Measurements from ENCODE around the gene UGT1A10. TPM values are rescaled to one million over a fixed set of nuclear protein-coding genes. Genes with fewer than 3 reads are reported as not detected.

UGT1A10 gene
- total RNA-seq, 3 donors from 2014 or later, result not detected

GRCh38 chr2:233772583-233772982 is 136.3 kb downstream of the UGT1A10 start:
- peaks cover 11% of the 10 kb centered on the region for H3K27me3 Mint-ChIP-seq (ENCODE audit: low read depth)
- ATAC-seq (no peak), DNase-seq (no peak)
- H3K36me3 Mint-ChIP-seq (ENCODE audit: insufficient read depth), result no peaks in the 10 kb centered on the region
- H3K4me3 Mint-ChIP-seq, result no peak overlapping the region
- peaks cover 4% of the 10 kb centered on the region for H3K9me3 Mint-ChIP-seq
- no peaks in the 10 kb centered on the region for H3K4me1 Mint-ChIP-seq (ENCODE audit: low read depth)

GRCh38 chr2:233773854-233774253 is 137.6 kb downstream of the UGT1A10 start:
- Mint-ChIP-seq H3K27me3 (ENCODE audit: low read depth) (peaks cover 16% of the 10 kb centered on the region), H3K4me3 (no peak overlapping the region), H3K4me1 (ENCODE audit: low read depth) (no peaks in the 10 kb centered on the region), H3K36me3 (ENCODE audit: insufficient read depth) (no peaks in the 10 kb centered on the region), H3K9me3 (peaks cover 4% of the 10 kb centered on the region)
- no peak for ATAC-seq
- DNase-seq, result no peak

- ATAC-seq, result no peak
- peaks cover 4% of the 10 kb centered on the region for H3K9me3 Mint-ChIP-seq
- H3K27me3 Mint-ChIP-seq (ENCODE audit: low read depth), result peaks cover 11% of the 10 kb centered on the region
- no peaks in the 10 kb centered on the region for H3K36me3 Mint-ChIP-seq (ENCODE audit: insufficient read depth)
- no peaks in the 10 kb centered on the region for H3K4me1 Mint-ChIP-seq (ENCODE audit: low read depth)
- DNase-seq, result no peak
- no peak overlapping the region for H3K4me3 Mint-ChIP-seq
Observed at GRCh38 chr2:233775414-233775813, 139.2 kb downstream of the UGT1A10 start.

GRCh38 chr2:233778030-233778429 is 141.8 kb downstream of the UGT1A10 start, which contains the start of gene MROH2A:
TSS of gene MROH2A (plus strand) at chr2:233778330. CDS start at chr2:233779359, 1,029 bp downstream.
- peaks cover 4% of the 10 kb centered on the region for H3K9me3 Mint-ChIP-seq
- no peaks in the 10 kb centered on the region for H3K36me3 Mint-ChIP-seq (ENCODE audit: insufficient read depth)
- H3K4me1 Mint-ChIP-seq (ENCODE audit: low read depth), result no peaks in the 10 kb centered on the region
- DNase-seq (no peak), ATAC-seq (no peak)
- H3K4me3 Mint-ChIP-seq, result no peak within 1 kb of the TSS
- peaks cover 15% of the 10 kb centered on the region for H3K27me3 Mint-ChIP-seq (ENCODE audit: low read depth)

GRCh38 chr2:233779722-233780121 is 143.5 kb downstream of the UGT1A10 start:
- peaks cover 4% of the 10 kb centered on the region for H3K9me3 Mint-ChIP-seq
- no peak overlapping the region for H3K4me3 Mint-ChIP-seq
- ATAC-seq (no peak), DNase-seq (no peak)
- H3K4me1 Mint-ChIP-seq (ENCODE audit: low read depth), result no peaks in the 10 kb centered on the region
- peaks cover 23% of the 10 kb centered on the region for H3K27me3 Mint-ChIP-seq (ENCODE audit: low read depth)
- H3K36me3 Mint-ChIP-seq (ENCODE audit: insufficient read depth), result no peaks in the 10 kb centered on the region

- DNase-seq, result no peak
- Mint-ChIP-seq H3K27me3 (ENCODE audit: low read depth) (peaks cover 21% of the 10 kb centered on the region), H3K9me3 (peaks cover 4% of the 10 kb centered on the region), H3K4me1 (ENCODE audit: low read depth) (no peaks in the 10 kb centered on the region), H3K4me3 (no peak overlapping the region), H3K36me3 (ENCODE audit: insufficient read depth) (no peaks in the 10 kb centered on the region)
- ATAC-seq, result no peak
Observed at GRCh38 chr2:233780771-233781170, 144.5 kb downstream of the UGT1A10 start.

GRCh38 chr2:233789554-233789953 is 153.3 kb downstream of the UGT1A10 start:
- peaks cover 6% of the 10 kb centered on the region for H3K27me3 Mint-ChIP-seq (ENCODE audit: low read depth)
- no peak overlapping the region for H3K4me3 Mint-ChIP-seq
- H3K36me3 Mint-ChIP-seq (ENCODE audit: insufficient read depth), result no peaks in the 10 kb centered on the region
- no peaks in the 10 kb centered on the region for H3K4me1 Mint-ChIP-seq (ENCODE audit: low read depth)
- no peak for DNase-seq
- ATAC-seq, result no peak
- peaks cover 5% of the 10 kb centered on the region for H3K9me3 Mint-ChIP-seq

- ATAC-seq (no peak), DNase-seq (no peak)
- no peaks in the 10 kb centered on the region for H3K4me1 Mint-ChIP-seq (ENCODE audit: low read depth)
- peaks cover 2% of the 10 kb centered on the region for H3K27me3 Mint-ChIP-seq (ENCODE audit: low read depth)
- peaks cover under 1% of the 10 kb centered on the region for H3K9me3 Mint-ChIP-seq
- H3K4me3 Mint-ChIP-seq, result no peak overlapping the region
- H3K36me3 Mint-ChIP-seq (ENCODE audit: insufficient read depth), result no peaks in the 10 kb centered on the region
Observed at GRCh38 chr2:233791151-233791882, 155.1 kb downstream of the UGT1A10 start.

- Mint-ChIP-seq H3K27me3 (ENCODE audit: low read depth) (no peaks in the 10 kb centered on the region), H3K9me3 (no peaks in the 10 kb centered on the region), H3K4me3 (no peak overlapping the region), H3K36me3 (ENCODE audit: insufficient read depth) (no peaks in the 10 kb centered on the region), H3K4me1 (ENCODE audit: low read depth) (no peaks in the 10 kb centered on the region)
- ATAC-seq (no peak), DNase-seq (no peak)
Observed at GRCh38 chr2:233791883-233792329, 155.7 kb downstream of the UGT1A10 start.

GRCh38 chr2:233792720-233793119 is 156.5 kb downstream of the UGT1A10 start:
- DNase-seq (no peak), ATAC-seq (no peak)
- Mint-ChIP-seq H3K9me3 (no peaks in the 10 kb centered on the region), H3K36me3 (ENCODE audit: insufficient read depth) (no peaks in the 10 kb centered on the region), H3K27me3 (ENCODE audit: low read depth) (no peaks in the 10 kb centered on the region), H3K4me1 (ENCODE audit: low read depth) (no peaks in the 10 kb centered on the region), H3K4me3 (no peak overlapping the region)

- H3K9me3 Mint-ChIP-seq, result no peaks in the 10 kb centered on the region
- no peak for DNase-seq
- H3K4me1 Mint-ChIP-seq (ENCODE audit: low read depth), result no peaks in the 10 kb centered on the region
- ATAC-seq, result no peak
- H3K4me3 Mint-ChIP-seq, result no peak overlapping the region
- no peaks in the 10 kb centered on the region for H3K27me3 Mint-ChIP-seq (ENCODE audit: low read depth)
- no peaks in the 10 kb centered on the region for H3K36me3 Mint-ChIP-seq (ENCODE audit: insufficient read depth)
Observed at GRCh38 chr2:233793465-233794127, 157.3 kb downstream of the UGT1A10 start.

GRCh38 chr2:233794128-233794658 is 157.9 kb downstream of the UGT1A10 start:
- ATAC-seq, result no peak
- DNase-seq, result no peak
- no peaks in the 10 kb centered on the region for H3K4me1 Mint-ChIP-seq (ENCODE audit: low read depth)

GRCh38 chr2:233795735-233796171 is 159.5 kb downstream of the UGT1A10 start:
- ATAC-seq (no peak), DNase-seq (no peak)
- Mint-ChIP-seq H3K27me3 (ENCODE audit: low read depth) (no peaks in the 10 kb centered on the region), H3K9me3 (peaks cover 4% of the 10 kb centered on the region), H3K4me1 (ENCODE audit: low read depth) (no peaks in the 10 kb centered on the region), H3K36me3 (ENCODE audit: insufficient read depth) (no peaks in the 10 kb centered on the region), H3K4me3 (no peak overlapping the region)

More at GRCh38 chr2:233794128-233794658, 157.9 kb downstream of the UGT1A10 start:
- Mint-ChIP-seq H3K4me3 (no peak overlapping the region), H3K27me3 (ENCODE audit: low read depth) (no peaks in the 10 kb centered on the region), H3K9me3 (no peaks in the 10 kb centered on the region), H3K36me3 (ENCODE audit: insufficient read depth) (no peaks in the 10 kb centered on the region)

GRCh38 chr2:233796254-233796653 is 160.0 kb downstream of the UGT1A10 start:
- no peaks in the 10 kb centered on the region for H3K4me1 Mint-ChIP-seq (ENCODE audit: low read depth)
- DNase-seq (no peak), ATAC-seq (no peak)
- peaks cover 4% of the 10 kb centered on the region for H3K9me3 Mint-ChIP-seq
- no peaks in the 10 kb centered on the region for H3K27me3 Mint-ChIP-seq (ENCODE audit: low read depth)
- H3K36me3 Mint-ChIP-seq (ENCODE audit: insufficient read depth), result no peaks in the 10 kb centered on the region
- H3K4me3 Mint-ChIP-seq, result no peak overlapping the region

All from activated T-cell treated with anti-CD3 and anti-CD28 coated beads, Interleukin-2, amount 50 U/mL, for 4 hours (primary cell).